NCI-H1092 treated with DMSO at 0.1 percent for 48 hours (cell line): ENCODE data around the gene TFPT.
A peak's percentile ranks its signal among the peaks of the same experiment; 100 is the strongest.

Experiments used
- DNase-seq: peaks from one replicate; lab custom pipeline; 2025; lab: John Stamatoyannopoulos, UW

Gene TFPT, protein sequence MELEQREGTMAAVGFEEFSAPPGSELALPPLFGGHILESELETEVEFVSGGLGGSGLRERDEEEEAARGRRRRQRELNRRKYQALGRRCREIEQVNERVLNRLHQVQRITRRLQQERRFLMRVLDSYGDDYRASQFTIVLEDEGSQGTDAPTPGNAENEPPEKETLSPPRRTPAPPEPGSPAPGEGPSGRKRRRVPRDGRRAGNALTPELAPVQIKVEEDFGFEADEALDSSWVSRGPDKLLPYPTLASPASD

DNA sequence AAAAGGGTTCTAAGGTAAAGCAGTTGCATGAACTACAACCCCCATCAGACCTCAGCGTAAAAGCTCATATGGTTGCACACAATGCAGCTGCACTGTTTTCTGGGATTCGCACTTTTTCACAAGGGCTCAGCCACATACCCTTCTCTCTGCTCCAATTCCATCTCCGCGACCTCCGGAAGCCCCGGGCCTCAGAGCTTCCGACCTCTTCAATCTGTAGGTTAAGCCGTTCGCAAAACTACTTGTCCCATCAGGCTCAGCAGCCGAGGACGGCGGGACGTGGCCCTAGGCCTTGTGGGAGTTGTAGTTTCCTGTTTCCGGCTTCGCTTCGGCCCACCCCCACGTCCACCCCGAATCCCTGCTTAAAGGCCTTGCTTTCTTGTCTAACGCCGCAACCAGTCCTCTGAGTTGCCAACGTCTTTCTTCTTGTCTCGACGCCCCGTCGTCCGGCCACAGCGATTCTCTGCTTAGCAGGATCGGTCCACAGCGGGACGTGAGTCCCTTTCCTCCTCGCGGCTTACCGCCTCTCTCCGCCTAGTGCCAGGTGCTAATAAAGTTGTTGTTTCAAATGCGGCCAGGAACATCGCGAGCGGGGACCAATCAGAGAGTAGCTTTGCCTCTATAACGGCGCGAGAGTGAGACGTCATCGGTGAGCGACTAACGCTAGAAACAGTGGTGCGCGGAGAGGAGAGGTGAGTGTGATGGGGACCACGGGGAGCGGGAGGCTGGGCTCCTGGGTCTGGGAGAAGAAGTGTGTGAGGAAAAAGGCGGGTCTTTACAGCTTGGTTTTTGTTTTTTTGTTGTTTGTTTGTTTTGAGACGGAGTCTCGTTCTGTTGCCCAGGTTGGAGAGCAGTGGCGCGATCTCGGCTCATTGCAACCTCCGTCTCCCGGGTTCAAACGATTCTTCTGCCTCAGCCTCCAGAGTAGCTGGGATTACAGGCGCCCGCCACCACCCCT is at the start of gene TFPT, which contains the start of gene PRPF31:
Gene TFPT (minus strand): TSS at position 549 of the 955 bp plus-strand sequence. CDS start 388 bp downstream, at position 161.
Gene PRPF31 (plus strand): TSS at position 646 of the 955 bp plus-strand sequence. CDS start 2,525 bp downstream, outside the sequence.
- DNase-seq, result peak; percentile 95

DNA sequence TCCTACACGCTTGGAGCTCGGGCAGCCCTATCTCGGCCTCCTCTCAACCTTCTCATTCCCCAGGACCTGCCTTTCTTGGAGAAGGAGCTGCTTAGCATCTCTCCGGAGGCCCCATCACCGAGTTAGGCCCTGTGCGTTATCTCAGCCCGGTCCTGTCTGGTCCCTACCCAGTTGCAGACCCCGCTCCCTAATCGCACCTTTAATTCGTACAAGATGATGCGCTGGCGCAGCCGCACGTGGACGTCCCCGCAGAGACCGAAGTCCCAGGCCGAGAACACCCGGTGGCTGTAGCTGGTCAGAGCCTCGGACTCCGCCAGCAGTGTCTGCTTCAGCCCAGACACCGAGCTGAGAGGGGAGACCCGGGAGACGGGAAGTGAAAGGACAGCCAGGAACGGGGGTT is 49.8 kb upstream of the TFPT start:
- no peak for DNase-seq

DNA sequence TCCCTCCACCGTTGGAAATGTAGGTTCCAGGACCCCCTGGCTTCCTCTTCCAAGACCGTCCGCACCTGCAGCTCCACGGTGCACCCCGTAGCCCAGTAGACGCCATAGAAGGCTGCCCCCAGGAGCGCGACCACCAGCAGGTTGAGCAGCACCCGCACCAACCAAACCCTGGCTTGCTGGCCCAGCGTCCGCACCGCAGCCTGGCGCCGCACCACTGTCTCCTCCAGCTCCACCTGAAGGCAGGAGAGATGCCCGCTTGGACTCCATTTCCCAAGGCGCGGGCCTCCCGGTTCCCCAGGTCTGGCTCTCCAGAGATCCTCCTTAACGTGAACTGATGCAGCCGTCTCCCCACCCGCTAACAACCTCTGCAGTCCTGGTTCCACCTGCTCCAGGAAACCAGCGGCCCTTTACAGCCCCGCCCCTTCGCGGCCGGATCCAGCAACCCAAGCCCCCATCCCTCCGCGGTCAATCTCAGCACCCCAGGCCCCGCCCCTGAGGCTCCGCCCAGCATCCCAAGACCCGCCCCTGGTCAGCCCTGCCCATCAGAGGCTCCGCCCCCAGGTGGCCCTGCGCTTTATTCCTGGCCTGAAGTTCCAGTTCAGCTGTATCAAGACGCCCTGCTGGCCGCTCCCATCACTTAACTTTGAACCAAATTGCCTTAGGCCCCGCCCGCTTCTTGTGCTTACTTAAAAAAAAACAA is 49.1 kb upstream of the TFPT start:
- DNase-seq, result no peak

DNA sequence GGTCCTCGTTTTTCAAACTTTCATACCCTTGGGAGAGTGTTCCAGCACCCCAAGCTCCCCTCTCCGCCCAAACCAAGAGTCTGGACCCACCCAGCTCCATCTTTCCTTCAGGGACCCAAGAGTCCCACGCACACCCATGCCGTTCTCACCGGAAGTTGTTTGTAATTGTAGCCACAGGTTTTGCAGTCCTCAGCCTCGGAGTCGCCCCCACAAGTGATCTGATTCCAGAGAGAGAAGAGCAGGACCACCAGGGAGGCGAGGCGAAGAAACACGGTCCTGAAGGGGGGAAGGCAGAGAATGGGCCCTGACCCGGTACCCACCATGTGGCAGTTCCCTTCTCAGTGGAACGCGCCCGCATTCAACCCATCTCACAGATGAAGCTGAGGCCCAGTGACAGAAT is 47.4 kb upstream of the TFPT start:
- no peak for DNase-seq

DNA sequence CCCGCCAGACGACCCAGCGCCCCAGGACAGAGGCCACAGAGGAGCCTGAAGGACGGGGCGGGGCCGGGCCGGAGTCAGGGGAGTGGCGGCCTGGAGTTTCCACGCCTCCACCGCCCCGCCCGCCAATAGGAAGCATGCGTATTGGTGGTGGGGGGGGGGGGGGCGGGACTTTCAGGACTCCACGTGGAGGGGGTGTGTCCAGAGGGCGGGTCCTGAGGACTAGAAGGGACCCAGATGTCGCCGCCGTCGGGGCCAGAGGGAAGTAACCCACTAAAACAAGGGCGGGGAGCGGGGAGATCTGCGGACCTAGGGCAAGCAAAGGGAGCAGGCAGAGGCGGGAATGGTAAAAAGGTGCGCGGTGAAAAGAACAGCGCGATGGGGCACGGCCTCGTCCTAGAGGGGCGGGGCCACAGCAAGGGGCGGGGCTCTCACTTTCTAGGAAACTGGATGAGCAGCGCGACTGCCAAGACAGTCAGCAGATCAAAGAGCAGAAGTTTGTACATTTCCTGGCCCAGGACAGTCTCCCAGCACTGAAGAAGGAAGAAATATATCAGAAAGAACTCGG is 46.9 kb upstream of the TFPT start:
- DNase-seq, result no peak

DNA sequence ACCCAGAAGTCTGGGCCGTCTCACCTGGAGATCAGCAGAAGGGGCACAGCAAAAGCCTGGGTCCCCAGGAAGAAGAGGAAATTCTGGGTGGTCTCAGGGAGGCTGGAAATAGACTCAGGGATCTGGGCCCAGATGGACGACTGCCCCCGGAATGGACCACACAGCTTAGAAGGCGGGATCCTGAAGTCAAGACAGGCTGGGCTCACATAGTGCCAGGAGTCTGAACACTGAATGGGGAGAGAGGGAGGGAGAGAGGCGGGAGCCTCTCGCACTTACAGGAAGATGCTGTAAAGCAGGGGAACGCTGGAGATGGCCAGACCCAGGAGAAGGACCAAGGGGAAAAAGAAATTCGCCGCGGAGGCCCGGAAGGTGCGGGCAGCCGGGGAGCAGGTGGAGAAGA is 45.4 kb upstream of the TFPT start:
- DNase-seq, result no peak

DNA sequence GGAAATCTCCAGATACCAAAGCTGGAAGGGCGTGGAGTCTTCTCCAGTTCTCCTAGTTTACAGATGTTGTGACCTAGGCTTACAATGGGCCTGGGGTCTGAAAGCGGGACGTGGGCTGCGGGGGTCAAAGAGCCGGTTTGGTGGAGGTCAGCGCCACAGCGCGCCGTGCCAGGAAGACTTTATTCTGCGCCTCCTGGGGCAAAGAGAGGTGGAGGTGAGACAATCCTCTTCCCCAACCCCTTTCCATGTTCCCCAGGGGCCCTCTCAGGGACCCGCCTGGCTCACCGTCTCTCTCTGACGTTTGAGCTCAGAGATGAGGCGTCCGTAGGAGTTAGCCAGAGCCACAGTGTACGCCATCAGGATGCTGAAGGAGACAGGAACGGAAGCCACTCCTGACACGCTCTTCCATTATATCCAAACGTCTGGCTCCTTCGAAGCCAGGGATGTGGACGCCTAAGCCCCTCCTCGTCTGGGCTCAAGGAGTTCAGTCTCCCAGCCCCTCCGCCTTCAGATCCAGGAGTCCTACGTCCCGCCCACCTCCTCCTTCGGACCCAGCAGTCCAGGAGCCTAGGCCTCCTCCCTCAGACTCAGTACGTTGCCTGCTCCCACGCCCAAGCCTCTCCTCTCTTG is 44.8 kb upstream of the TFPT start:
- no peak for DNase-seq

DNA sequence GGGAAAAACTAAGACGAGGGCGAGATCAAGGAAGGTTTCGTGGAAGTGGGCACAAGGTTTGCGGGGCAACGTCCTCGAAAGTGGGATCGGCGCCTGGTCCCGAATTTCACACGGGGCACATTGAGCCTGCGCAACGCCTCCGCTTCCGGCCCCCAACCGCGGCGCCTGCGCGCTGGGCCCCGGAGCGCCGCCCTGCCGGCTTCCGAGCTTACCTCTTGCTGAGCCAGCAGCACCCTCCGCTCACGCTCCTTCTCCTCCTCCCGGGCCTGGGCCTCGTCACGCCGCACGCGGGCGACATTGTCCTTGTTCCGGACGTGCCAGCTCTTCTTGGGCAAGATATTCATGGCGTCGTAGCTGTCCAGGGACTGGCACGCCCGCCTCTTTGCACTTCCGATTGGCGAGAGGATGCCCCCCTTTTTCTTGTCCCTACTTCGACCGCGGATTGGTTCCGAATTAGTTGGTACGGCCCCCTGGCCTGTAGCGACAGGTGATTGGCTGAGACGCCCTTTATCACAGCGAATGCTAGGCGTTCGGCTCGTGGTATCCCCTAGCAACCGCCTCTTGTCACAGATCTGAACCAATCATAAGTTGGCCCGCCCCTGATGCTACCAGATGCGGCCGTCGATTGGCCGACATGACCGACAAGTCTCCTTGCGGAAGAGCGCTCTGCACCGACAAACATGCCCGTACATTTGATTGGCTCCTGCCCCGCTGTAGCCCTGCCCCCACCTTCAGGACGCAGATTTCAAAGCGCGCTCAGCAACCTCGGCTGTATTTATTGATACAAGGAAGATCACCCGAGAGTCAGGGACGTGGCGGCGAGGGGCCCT is 44.1 kb upstream of the TFPT start, which contains the start of gene LENG1:
Gene LENG1 (minus strand): TSS at position 370 of the 830 bp plus-strand sequence. CDS start 26 bp downstream, at position 344.
- peak; percentile 98 for DNase-seq

DNA sequence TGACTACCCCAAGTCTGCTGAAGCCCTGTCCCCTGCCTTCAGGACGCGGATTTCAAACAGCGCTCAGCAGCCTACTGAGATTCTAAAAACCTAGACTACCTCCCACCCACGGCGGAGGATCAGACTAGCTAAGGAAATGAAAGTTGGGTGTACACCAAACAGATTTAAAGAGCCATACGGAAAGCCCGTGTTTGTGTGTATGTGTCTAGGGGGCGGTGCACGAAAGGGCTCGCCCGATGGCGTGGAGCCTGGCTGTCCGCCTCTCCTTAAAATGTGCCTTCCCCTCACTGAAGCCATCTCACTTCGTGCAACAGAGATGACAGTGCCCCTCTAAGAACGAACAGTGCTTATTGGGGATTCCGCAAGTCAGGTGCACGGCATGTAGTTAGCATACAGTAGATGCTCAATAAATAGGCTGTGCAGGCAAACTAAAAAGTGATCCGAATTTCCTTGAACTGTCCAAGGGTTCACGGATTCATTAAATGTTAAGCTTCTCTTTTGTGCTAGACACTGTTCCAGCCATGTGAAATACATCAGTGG is 43.4 kb upstream of the TFPT start:
- DNase-seq, result no peak

DNA sequence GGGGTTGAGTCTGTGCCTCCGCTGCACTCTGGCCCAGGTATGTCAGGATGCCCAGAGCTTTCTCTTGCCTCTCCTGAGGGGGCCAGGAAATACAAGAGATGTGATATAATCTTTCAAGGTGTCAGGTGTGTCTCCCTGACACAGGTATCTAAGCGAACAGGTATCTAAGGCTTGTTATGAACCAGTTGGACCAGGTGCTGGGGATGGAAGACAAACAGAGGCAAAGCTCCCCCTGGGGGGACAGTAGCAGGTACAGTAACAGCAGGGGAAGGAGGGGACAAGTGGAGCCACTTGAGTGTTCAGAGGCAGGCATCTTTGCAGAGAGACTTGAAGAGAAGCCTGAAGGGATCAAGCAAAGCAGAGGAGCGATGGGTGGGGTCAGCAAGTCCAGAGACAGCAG is 41.5 kb upstream of the TFPT start:
- no peak for DNase-seq

DNA sequence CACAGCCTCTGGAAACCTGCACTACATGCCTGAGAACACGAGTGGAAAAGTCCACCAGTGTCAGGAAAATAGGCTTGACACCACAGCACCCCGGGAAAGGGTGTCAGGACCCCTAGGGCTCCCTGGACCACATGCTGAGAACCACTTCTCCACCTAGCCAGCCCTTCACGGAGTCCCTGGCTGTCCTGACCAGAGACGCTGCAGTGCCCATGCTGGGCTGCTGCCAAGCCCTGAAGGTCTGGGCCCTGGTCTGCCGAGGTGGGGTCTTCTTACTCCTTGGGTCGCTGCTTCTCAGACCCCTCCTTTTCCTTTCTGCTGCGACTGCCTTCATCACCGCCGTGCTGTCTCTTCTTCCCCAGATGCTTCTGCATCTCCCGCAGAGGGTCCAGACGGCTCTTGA is 41.0 kb upstream of the TFPT start:
- no peak for DNase-seq

DNA sequence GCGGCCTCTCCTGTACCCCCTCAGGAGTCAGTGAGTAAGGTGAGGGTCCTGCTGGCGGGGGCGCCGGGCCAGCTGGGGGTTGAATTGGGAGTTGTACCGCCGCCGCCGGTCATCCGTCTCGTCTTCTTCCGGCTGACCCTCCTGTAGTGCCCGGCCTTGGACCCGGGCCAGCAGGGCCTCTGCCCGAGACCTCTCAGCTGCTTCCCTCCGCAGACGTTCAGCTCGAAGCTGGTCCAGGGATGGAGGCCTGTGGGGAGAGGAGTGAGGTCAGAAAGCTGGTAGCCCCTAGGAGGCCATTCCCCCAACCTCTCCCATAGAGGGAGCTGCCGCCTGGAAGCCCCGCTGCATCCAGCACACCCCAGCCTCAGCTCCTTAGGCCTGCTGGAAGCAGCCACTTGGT is 40.2 kb upstream of the TFPT start:
- no peak for DNase-seq

DNA sequence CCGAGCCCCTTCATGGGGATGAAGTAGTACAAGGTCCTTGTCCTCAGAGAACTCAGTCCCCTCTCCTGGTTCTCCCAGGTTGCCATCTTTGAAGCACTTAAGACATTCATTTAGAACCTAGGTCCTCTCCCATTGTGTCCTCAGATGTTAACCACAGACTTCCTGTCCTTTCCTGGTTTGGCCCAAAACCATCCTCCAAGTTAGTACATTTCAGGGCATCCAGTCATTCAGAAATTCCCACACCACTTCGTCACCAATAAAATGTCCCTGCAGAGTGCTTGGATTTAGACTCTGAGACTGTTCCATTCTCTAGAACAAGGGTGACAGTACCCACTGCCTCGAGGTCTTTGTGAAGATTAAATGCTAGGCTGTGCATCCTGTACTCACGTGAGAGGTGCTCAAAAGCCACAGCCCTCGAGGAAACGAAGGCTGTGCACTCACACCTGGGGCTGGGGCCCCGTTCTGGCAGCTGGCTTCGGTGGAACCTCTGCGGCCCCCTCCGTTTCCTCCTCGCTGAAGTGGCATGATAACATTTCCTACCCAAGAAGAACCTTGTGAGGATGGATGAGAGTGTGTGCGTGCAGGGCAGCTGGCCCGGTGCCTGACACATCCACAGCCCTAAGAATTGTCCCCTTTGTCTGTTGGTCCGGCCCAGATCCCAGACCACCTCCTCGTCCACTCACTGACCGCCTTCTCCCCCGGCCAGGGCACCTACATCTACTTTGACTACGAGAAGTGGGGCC is 39.3 kb upstream of the TFPT start:
- no peak for DNase-seq

DNA sequence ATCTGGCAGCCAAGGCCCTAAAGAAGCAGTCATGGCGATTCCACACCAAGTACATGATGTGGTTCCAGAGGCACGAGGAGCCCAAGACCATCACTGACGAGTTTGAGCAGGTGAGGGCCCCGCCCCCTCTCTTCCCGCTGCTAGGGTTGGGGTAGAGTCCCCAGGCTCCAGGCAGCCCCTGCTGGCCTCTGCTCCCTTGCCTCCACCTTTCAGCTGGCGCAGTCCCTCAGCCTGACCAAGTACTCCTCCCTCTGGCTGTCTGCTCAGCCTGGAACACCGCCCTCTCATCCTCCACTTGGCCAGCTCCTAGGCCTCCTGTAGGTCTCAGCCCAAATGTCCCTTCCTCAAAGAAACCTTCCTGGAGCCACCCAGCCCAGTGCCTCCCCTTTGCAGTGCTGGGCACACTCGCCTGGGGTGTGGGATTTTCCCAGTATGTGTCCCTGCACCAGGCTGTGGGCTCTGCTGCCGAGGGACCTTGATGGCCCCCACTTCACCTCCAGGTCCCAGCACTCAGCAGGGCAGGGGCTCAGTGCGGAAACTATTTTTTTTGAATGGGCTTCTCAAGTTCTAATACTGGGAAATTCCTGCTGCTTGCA is 38.4 kb upstream of the TFPT start:
- DNase-seq, result no peak

DNA sequence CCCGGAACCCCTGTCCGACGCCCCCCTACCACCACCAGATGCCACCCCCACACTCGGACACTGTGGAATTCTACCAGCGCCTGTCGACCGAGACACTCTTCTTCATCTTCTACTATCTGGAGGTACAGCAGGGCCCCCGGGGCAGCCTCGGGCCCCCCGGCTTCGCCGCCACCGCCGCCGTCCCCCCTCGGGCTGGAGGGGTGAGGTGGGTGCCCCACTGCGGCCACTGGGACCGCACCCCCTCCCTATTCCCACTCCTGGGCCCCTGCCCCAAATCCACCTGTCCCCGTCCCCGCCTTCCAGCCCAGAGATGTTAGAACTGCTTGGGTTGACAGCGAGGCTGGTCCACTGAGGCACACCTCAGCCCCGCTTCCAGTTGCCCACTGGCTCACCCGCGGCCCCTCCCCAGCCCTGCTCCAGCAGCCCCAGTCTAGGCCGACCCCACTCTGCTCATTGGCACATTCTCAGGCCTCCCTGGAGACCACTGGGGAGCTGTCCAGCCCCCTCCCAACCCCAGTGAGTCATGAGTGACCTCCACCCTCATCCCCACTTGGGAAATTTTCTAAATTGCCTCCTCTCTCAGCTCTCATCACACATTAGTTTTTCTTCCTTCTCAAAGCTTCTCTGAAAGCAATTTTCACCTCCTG is 37.5 kb upstream of the TFPT start:
- no peak for DNase-seq

DNA sequence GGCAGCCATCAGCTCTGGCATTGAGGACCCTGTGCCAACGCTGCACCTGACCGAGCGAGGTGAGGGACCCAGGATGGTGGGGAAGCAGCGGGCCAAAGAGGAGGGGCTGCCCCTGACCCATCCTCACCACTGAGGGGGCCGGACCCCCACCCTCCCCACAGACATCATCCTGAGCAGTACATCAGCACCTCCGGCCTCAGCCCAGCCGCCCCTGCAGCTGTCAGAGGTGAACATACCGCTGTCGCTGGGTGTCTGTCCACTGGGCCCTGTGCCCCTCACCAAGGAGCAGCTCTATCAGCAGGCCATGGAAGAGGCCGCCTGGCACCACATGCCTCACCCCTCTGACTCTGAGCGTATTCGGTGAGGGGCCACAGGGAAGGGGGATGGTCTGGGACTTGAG is 36.8 kb upstream of the TFPT start:
- DNase-seq, result no peak

DNA sequence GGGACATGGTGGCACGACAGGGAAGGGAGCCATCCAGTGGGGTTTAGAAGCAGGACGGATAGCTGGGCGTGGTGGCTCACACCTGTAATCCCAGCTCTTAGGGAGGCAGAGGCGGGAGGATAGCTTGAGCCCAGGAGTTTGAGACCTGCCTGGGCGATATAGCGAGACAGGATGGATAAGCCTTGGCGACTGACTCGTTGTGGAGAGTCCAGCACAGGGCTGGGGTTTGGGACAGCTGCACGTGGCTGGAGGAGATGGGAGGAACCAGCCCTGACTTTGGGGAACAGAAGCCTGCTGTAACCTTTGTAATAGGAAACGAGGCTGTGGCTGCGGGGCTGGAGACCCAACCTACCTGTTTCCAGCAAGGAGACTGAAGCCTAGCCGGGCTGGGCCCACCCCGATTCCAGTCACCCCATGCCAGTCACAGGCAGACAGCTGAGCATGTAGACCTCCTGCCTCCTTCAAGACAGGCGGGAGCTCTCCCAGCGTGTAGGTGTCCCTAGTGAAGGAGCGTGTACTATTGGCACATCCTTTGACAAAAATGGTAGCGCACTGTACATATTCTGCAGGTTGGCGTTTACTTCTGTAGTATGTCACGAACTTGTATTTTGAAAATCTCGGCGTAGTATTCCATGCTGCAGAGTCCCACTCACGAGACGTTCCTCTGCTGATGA is 36.0 kb upstream of the TFPT start:
- no peak for DNase-seq
